ENCODE data around the gene GABRG1.

GABRG1 gene

GRCh38 chr4:46123913-46124755, at the start of gene GABRG1:
TSS of gene GABRG1 (minus strand) at chr4:46124054. CDS start at chr4:46123913, 141 bp downstream.
- TF ChIP-seq, protein P1, sequence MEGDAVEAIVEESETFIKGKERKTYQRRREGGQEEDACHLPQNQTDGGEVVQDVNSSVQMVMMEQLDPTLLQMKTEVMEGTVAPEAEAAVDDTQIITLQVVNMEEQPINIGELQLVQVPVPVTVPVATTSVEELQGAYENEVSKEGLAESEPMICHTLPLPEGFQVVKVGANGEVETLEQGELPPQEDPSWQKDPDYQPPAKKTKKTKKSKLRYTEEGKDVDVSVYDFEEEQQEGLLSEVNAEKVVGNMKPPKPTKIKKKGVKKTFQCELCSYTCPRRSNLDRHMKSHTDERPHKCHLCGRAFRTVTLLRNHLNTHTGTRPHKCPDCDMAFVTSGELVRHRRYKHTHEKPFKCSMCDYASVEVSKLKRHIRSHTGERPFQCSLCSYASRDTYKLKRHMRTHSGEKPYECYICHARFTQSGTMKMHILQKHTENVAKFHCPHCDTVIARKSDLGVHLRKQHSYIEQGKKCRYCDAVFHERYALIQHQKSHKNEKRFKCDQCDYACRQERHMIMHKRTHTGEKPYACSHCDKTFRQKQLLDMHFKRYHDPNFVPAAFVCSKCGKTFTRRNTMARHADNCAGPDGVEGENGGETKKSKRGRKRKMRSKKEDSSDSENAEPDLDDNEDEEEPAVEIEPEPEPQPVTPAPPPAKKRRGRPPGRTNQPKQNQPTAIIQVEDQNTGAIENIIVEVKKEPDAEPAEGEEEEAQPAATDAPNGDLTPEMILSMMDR (IDR thresholded peaks at IDR 0.05; ENCODE audit: low read depth, low read length) = no peak
- no peak within 1 kb of the TSS for H3K4me3 ChIP-seq (ENCODE audit: low read depth, low read length)

- TF ChIP-seq, protein P1 (IDR thresholded peaks at IDR 0.05; ENCODE audit: low read depth, low read length) = no peak
- H3K4me3 ChIP-seq (ENCODE audit: low read depth, low read length) = no peak overlapping the region
These were observed 23.1 kb upstream of the GABRG1 start for GRCh38 chr4:46146993-46147392.

- TF ChIP-seq, protein P1 (IDR thresholded peaks at IDR 0.05; ENCODE audit: low read depth, low read length) = no peak
- H3K4me3 ChIP-seq (ENCODE audit: low read depth, low read length) = no peak overlapping the region
These were observed 7.7 kb upstream of the GABRG1 start for GRCh38 chr4:46131498-46132057.

- TF ChIP-seq, protein P1 (IDR thresholded peaks at IDR 0.05; ENCODE audit: low read depth, low read length) = no peak
- no peak overlapping the region for H3K4me3 ChIP-seq (ENCODE audit: low read depth, low read length)
These were observed 1.0 kb upstream of the GABRG1 start for GRCh38 chr4:46124773-46125413.

- TF ChIP-seq, protein P1 (IDR thresholded peaks at IDR 0.05; ENCODE audit: low read depth, low read length) = no peak
- no peak overlapping the region for H3K4me3 ChIP-seq (ENCODE audit: low read depth, low read length)
These were observed 42.2 kb downstream of the GABRG1 start for GRCh38 chr4:46081674-46082073.

- TF ChIP-seq, protein P1 (IDR thresholded peaks at IDR 0.05; ENCODE audit: low read depth, low read length) = no peak
- H3K4me3 ChIP-seq (ENCODE audit: low read depth, low read length) = no peak overlapping the region
These were observed 42.6 kb downstream of the GABRG1 start for GRCh38 chr4:46081248-46081647.

- TF ChIP-seq, protein P1 (IDR thresholded peaks at IDR 0.05; ENCODE audit: low read depth, low read length) = no peak
These were observed 50.1 kb downstream of the GABRG1 start for GRCh38 chr4:46073778-46074177.

More at GRCh38 chr4:46073778-46074177, 50.1 kb downstream of the GABRG1 start:
- no peak overlapping the region for H3K4me3 ChIP-seq (ENCODE audit: low read depth, low read length)
